ENCODE measurements around the gene CASP9.
"Not testable (repeated sequence)": the region's sequence is repeated elsewhere in the genome, so short reads cannot be mapped to it uniquely, and the experiment has no call there.

CASP9 gene

GRCh38 chr1:15469361-15469760, 54.7 kb downstream of the CASP9 start:
- no peak for DNase-seq (ENCODE audit: low spot score)

GRCh38 chr1:15468145-15468544, 55.9 kb downstream of the CASP9 start:
- DNase-seq (ENCODE audit: low spot score) = no peak

- DNase-seq (ENCODE audit: low spot score) = not testable (repeated sequence)
Observed at GRCh38 chr1:15466955-15467625, 56.9 kb downstream of the CASP9 start.

GRCh38 chr1:15465674-15466073, 58.3 kb downstream of the CASP9 start:
- DNase-seq (ENCODE audit: low spot score) = no peak

- DNase-seq (ENCODE audit: low spot score) = not testable (repeated sequence)
Observed at GRCh38 chr1:15463926-15464322, 60.1 kb downstream of the CASP9 start.

GRCh38 chr1:15463064-15463800, 60.8 kb downstream of the CASP9 start:
- peak; percentile 46 for DNase-seq (ENCODE audit: low spot score)

- DNase-seq (ENCODE audit: low spot score) = no peak
Observed at GRCh38 chr1:15460708-15461095, 63.3 kb downstream of the CASP9 start.

- DNase-seq (ENCODE audit: low spot score) = no peak
Observed at GRCh38 chr1:15459771-15460707, 64.0 kb downstream of the CASP9 start.

GRCh38 chr1:15458388-15458787, 65.6 kb downstream of the CASP9 start:
- not testable (repeated sequence) for DNase-seq (ENCODE audit: low spot score)

GRCh38 chr1:15457585-15457984, 66.4 kb downstream of the CASP9 start:
- DNase-seq (ENCODE audit: low spot score) = no peak

GRCh38 chr1:15456313-15456954, 67.6 kb downstream of the CASP9 start, which contains the start of gene CELA2A:
Gene CELA2A (plus strand): TSS chr1:15456732. CDS start chr1:15456754, 22 bp downstream.
- no peak for DNase-seq (ENCODE audit: low spot score)

GRCh38 chr1:15455522-15455921, 68.5 kb downstream of the CASP9 start:
- no peak for DNase-seq (ENCODE audit: low spot score)

GRCh38 chr1:15454256-15454655, 69.8 kb downstream of the CASP9 start:
- no peak for DNase-seq (ENCODE audit: low spot score)

GRCh38 chr1:15453734-15454133, 70.3 kb downstream of the CASP9 start:
- no peak for DNase-seq (ENCODE audit: low spot score)

- DNase-seq (ENCODE audit: low spot score) = no peak
Observed at GRCh38 chr1:15452866-15453571, 71.0 kb downstream of the CASP9 start.

- DNase-seq (ENCODE audit: low spot score) = no peak
Observed at GRCh38 chr1:15452216-15452615, 71.8 kb downstream of the CASP9 start.

GRCh38 chr1:15451014-15451722, 72.8 kb downstream of the CASP9 start:
- DNase-seq (ENCODE audit: low spot score) = no peak

GRCh38 chr1:15449567-15449966, 74.4 kb downstream of the CASP9 start:
- no peak for DNase-seq (ENCODE audit: low spot score)

- DNase-seq (ENCODE audit: low spot score) = no peak
Observed at GRCh38 chr1:15448877-15449462, 75.0 kb downstream of the CASP9 start.

GRCh38 chr1:15446212-15446611, 77.8 kb downstream of the CASP9 start:
- no peak for DNase-seq (ENCODE audit: low spot score)

All from iPS-NIHi11 (cell line).